Astrocyte (in vitro differentiated cells and primary cell): ENCODE measurements around the gene USP19.

ENCODE experiments used
- EZH2 ChIP-seq: IDR thresholded peaks from 2 replicates; pipeline ENCODE4 v1.6.1; 2012; ENCODE audit warnings: mild to moderate bottlenecking, low read length, inconsistent platforms; ENCODE audit not compliant: insufficient read depth
- TF ChIP-seq, protein P1 (sequence below): IDR thresholded peaks from 2 replicates; pipeline ENCODE4 v1.5.1; 2011; ENCODE audit warnings: low read depth, mild to moderate bottlenecking, inconsistent platforms, low read length, moderate library complexity; ENCODE audit not compliant: insufficient read depth

DNA sequence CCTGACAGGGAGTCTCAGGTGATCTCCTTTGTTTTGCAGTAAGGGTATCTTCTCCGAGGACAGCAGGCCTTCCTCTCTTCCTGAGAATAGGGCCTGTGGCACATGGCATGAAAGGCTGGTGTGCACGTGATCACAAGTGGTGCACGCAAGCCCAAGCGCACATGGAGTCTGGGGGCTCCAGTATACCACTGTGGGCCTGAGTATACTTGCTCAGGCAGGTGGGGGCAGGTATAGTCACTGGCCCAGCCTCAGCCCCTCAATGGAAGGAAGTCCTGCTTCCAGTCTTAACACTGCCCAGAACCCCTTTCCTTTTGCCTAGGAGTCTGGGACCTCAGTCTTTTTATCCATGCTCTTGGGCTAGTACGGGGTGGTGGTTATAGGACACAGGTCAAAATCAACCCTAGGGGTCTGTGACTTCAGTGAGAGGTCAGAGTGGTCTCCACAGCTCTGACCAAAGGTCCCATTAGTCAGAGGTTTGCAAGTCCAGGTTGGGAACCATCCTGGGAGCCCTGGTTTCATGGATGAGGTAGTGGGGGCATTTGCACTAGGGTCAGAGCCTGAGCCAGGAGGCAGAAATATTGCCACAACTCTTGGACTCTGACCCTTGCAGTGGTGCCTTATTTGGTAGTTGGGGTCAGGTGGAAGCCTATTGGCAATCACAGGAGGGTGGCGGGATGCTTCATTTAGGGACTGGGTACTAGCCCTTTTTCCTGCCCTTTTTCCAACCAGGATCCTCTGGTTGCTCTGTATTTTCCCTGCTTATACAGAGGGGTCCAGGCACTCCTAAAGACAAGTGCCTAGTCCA, 46.3 kb upstream of the USP19 start:
- TF ChIP-seq, protein P1, sequence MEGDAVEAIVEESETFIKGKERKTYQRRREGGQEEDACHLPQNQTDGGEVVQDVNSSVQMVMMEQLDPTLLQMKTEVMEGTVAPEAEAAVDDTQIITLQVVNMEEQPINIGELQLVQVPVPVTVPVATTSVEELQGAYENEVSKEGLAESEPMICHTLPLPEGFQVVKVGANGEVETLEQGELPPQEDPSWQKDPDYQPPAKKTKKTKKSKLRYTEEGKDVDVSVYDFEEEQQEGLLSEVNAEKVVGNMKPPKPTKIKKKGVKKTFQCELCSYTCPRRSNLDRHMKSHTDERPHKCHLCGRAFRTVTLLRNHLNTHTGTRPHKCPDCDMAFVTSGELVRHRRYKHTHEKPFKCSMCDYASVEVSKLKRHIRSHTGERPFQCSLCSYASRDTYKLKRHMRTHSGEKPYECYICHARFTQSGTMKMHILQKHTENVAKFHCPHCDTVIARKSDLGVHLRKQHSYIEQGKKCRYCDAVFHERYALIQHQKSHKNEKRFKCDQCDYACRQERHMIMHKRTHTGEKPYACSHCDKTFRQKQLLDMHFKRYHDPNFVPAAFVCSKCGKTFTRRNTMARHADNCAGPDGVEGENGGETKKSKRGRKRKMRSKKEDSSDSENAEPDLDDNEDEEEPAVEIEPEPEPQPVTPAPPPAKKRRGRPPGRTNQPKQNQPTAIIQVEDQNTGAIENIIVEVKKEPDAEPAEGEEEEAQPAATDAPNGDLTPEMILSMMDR: no peak
- no peak for TF ChIP-seq EZH2
